PC-9 (cell line): ENCODE results near the gene ADARB2.

Experiments used
- CTCF ChIP-seq: fragments of 200-600 bp; sonication (generic); conservative IDR thresholded peaks from 2 replicates; pipeline ENCODE4 v1.6.1; 2017; ENCODE audit warnings: mixed run types, antibody characterized with exemption, mild to moderate bottlenecking, moderate library complexity
- EZH2 ChIP-seq: fragments of 200-600 bp; sonication (generic); IDR thresholded peaks from 2 replicates; pipeline ENCODE4 v1.8.0; 2017; ENCODE audit warnings: antibody characterized with exemption, low read depth

GRCh38 chr10:1671366-1672000, 65.8 kb downstream of the ADARB2 start:
- TF ChIP-seq EZH2 (no peak), CTCF (no peak)
